ENCODE measurements around the gene MAGI1.

Gene MAGI1

GRCh38 chr3:65627062-65627461, 411.7 kb downstream of the MAGI1 start:
- ChIA-PET CTCF (no interaction called here), POLR2A (no interaction called here)
- TF ChIP-seq CTCF (IDR thresholded peaks at IDR 0.05; ENCODE audit: control extremely low read depth, extremely low read depth, low read depth, missing control alignments): no peak
- no peak for DNase-seq (ENCODE audit: extremely low spot score)

GRCh38 chr3:65625305-65625704, 413.4 kb downstream of the MAGI1 start:
- TF ChIP-seq CTCF (IDR thresholded peaks at IDR 0.05; ENCODE audit: control extremely low read depth, extremely low read depth, low read depth, missing control alignments): no peak
- no peak for DNase-seq (ENCODE audit: extremely low spot score)
- CTCF ChIA-PET: no interaction called here
- POLR2A ChIA-PET: no interaction called here

GRCh38 chr3:65623362-65623761, 415.4 kb downstream of the MAGI1 start:
- DNase-seq (ENCODE audit: extremely low spot score): no peak
- TF ChIP-seq CTCF (IDR thresholded peaks at IDR 0.05; ENCODE audit: control extremely low read depth, extremely low read depth, low read depth, missing control alignments): no peak
- CTCF ChIA-PET: interaction anchor here (1.0 to 1.1 kb wide), 2 partner anchors 8 to 11 kb away, joined by 3 read pairs; no protein-coding TSS in a partner anchor
- POLR2A ChIA-PET: no interaction called here

DNA sequence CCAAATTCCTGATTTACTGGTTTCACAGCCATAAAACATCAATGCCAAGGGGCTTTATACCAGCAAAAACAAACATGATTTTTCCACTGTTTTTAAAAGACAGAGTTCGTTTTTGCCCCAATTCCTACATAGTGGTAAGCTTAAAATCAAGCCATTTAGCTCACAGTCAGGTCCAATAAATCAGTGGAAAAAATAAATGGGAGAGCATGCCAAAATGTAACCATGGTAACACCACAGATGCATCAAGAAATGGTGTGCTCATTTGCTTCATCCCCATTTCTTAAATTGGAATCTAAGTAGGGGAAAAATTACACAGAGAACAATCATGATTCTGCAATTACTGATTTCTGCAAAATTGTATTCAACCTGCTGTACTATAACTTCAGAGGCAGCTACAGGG, 418.8 kb downstream of the MAGI1 start:
- TF ChIP-seq CTCF (IDR thresholded peaks at IDR 0.05; ENCODE audit: control extremely low read depth, extremely low read depth, low read depth, missing control alignments): no peak
- no peak for DNase-seq (ENCODE audit: extremely low spot score)
- ChIA-PET POLR2A (no interaction called here), CTCF (no interaction called here)

DNA sequence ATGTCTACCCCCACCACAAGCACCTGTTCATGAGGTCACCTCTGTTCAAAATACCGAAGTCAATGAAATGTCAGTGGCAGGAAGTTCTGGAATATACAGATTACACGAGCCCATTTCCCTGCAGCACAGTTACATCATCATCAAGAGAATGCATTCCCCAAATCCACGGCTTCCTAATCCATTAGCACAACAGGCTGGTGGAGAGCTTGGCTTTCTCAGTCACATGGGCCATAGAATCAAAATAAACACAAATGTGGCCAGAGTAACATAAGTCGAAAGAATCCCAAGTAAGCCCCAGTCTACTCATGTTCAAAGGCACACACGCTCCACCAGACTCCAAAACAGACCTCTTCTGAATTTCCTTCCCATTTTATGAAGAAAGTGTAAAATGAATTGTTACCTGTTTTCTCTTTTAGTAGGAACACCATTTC, 419.3 kb downstream of the MAGI1 start:
- CTCF ChIA-PET: no interaction called here
- POLR2A ChIA-PET: no interaction called here
- no peak for DNase-seq (ENCODE audit: extremely low spot score)
- TF ChIP-seq CTCF (IDR thresholded peaks at IDR 0.05; ENCODE audit: control extremely low read depth, extremely low read depth, low read depth, missing control alignments): no peak

- ChIA-PET POLR2A (no interaction called here), CTCF (no interaction called here)
- no peak for TF ChIP-seq CTCF (IDR thresholded peaks at IDR 0.05; ENCODE audit: control extremely low read depth, extremely low read depth, low read depth, missing control alignments)
- no peak for DNase-seq (ENCODE audit: extremely low spot score)
Measured at GRCh38 chr3:65618599-65618998, 420.1 kb downstream of the MAGI1 start.

DNA sequence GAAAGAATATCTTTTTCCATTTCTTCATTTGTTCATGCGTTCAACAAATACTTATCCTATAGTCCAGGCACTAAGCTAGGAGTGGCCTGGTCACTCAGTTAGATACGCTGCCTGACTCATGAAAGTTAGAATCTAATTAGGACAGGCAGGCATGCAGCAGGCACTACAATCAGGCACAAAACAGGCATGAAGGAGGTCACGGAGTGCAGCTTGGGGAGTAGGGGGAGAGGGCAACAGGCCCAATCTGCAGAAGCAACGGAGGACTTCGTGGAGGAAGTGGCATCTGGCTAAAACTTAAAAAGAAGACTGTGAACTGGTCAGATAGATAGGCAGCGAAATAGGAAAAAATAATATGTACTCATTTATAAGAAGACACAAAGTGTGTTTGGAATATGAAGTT, 420.9 kb downstream of the MAGI1 start:
- CTCF ChIA-PET: no interaction called here
- DNase-seq (ENCODE audit: extremely low spot score): no peak
- no peak for TF ChIP-seq CTCF (IDR thresholded peaks at IDR 0.05; ENCODE audit: control extremely low read depth, extremely low read depth, low read depth, missing control alignments)
- POLR2A ChIA-PET: no interaction called here

Data from GM10248 (cell line).